ENCODE data around the gene NRDC.
"Not testable (repeated sequence)": the region's sequence is repeated elsewhere in the genome, so short reads cannot be mapped to it uniquely, and the experiment has no call there.

DNA sequence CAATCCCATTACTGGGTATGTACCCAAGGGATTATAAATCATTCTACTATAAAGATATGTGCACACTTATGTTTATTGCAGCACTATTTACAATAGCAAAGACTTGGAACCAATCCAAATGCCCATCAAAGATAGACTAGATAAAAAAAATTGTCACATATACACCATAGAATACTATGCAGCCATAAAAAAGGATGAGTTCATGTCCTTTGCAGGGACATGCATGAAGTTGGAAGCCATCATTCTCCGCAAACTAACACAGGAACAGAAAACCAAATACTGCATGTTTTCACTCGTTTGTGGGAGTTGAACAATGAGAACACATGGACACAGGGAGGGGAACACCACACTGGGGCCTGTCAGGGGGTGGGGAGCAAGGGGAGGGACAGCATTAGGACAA lies 16.2 kb upstream of the NRDC start:
- not testable (repeated sequence) for TF ChIP-seq CTCF, EP300 (IDR thresholded peaks at IDR 0.05)

Data from sigmoid colon (tissue), 4 donors.